ENCODE results near the gene GLIS1.

Gene GLIS1

DNA sequence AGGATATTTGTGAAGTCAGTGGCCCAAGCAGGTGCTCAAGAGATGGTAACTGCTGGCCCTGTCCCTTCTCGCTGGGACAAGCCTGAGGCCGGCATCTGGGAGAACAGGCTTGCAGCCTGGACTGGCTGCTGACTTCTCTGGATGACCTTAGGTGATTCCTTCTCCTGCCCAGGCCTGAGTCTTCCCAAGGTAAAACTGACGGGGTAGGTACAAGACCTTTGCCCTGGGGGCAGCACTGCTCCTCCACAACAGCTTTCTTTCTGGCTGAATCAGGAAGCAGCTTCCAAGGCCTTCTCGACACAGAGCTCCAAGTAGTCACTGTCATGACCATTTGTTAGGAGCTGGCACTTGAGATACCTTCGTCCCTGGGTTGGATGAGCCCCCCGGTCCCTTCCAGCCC is 220.2 kb downstream of the GLIS1 start:
- no peaks in the 10 kb centered on the region for H3K9me3 ChIP-seq
- no peak overlapping the region for H3K4me3 ChIP-seq
- H3K4me1 ChIP-seq: no peaks in the 10 kb centered on the region
- H3K27me3 ChIP-seq (ENCODE audit: low read depth): no peaks in the 10 kb centered on the region
- no peak for DNase-seq (ENCODE audit: low spot score in 2 of 2)
- in situ Hi-C loops (cut with MboI; ENCODE audit: low sequenced_read_pairs): no loop called here
- H3K36me3 ChIP-seq (replicated peaks): no peaks in the 10 kb centered on the region

DNA sequence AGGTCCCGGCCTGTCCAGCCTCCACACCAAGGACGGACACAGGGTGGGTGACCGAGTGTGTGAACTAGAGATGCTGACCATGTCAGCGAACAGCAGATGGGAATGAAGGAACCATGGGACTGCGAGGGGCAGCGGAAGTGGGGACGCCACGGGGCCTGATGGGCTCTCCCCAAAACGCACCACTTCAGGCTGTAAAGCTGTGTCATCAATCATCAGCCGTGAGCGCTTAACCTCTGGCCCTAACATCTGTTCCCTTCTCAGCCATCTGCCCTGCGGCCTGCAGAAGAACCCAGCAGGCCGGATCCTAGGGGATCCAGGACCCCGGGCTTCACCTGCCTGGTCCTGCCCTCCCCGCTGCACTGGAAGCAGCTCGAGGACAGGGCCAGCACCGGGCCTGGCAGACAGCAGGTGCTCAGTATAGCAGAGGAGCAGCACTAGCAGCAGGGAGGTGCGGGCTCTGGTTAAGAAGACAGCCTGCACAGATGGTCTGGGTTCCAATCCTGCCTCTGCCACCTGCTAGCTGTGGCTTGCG is 221.1 kb downstream of the GLIS1 start:
- H3K27me3 ChIP-seq (ENCODE audit: low read depth): no peaks in the 10 kb centered on the region
- in situ Hi-C loops (cut with MboI; ENCODE audit: low sequenced_read_pairs): no loop called here
- no peaks in the 10 kb centered on the region for H3K36me3 ChIP-seq (replicated peaks)
- H3K4me3 ChIP-seq: no peak overlapping the region
- H3K9me3 ChIP-seq: no peaks in the 10 kb centered on the region
- no peak for DNase-seq (ENCODE audit: low spot score in 2 of 2)
- no peaks in the 10 kb centered on the region for H3K4me1 ChIP-seq

DNA sequence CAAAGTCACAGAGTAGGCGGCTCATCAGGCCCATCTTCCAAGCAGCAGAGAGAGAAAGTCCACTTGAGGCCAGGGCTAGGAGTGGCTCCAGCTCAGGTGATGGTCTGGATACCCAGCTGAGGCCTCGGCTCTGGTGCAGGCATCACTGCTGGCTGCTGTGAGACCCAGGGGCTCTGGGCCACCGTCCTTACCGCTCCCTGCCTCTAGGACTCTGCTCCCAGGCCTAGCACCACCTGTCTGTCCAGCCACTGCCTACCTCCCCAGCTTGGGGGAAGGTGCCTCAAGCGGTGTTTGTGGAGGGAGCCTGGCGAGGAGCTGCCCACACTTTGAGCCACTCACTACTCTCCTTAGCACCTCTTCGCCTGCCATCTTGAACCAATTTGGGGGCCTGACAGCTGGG is 221.9 kb downstream of the GLIS1 start:
- H3K27me3 ChIP-seq (ENCODE audit: low read depth): no peaks in the 10 kb centered on the region
- no peaks in the 10 kb centered on the region for H3K4me1 ChIP-seq
- in situ Hi-C loops (cut with MboI; ENCODE audit: low sequenced_read_pairs): no loop called here
- H3K4me3 ChIP-seq: no peak overlapping the region
- H3K36me3 ChIP-seq (replicated peaks): no peaks in the 10 kb centered on the region
- DNase-seq (ENCODE audit: low spot score in 2 of 2): no peak
- H3K9me3 ChIP-seq: no peaks in the 10 kb centered on the region

DNA sequence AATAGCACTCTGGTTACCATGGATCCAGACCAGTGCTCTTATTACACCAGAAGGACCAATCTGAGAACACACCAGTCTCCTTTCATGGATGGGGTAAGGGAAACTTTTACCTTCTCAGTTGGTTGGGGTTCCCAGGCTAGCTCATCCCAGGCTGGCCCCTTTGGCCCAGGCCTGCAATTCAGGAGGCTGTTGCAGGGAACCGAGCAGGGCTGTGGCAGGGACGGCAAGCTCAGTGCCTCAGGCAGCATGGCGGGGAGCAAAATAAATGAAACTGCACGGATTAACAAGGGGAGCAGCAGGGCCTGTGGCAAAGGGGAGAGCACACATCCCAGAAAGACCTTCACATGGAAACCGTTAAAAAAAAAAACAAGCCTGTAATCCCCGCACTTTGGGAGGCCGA is 222.8 kb downstream of the GLIS1 start:
- Histone ChIP-seq H3K9me3 (no peaks in the 10 kb centered on the region), H3K4me1 (no peaks in the 10 kb centered on the region), H3K4me3 (no peak overlapping the region), H3K27me3 (ENCODE audit: low read depth) (no peaks in the 10 kb centered on the region), H3K36me3 (replicated peaks) (no peaks in the 10 kb centered on the region)
- in situ Hi-C loops (cut with MboI; ENCODE audit: low sequenced_read_pairs): no loop called here
- no peak for DNase-seq (ENCODE audit: low spot score in 2 of 2)

DNA sequence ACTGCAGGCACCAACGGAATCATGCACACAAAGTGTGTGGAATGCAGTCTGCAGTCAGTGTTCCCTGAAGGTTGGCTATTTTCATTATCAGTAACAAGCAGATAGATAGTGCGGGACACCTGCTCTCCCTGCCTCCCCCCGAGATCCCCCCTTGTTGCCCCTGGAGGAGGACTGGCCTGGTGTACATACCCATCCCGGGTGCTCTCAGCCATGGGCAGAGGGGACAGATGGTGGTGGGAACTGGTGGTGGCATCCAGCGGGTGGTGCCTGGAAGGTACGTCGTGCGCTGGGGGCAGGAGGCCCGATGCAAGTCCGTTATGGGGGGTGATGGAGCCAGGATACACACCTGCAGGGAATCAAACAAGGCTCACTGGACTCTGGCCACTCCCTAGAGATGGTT is 224.5 kb downstream of the GLIS1 start:
- no peaks in the 10 kb centered on the region for H3K36me3 ChIP-seq (replicated peaks)
- in situ Hi-C loops (cut with MboI; ENCODE audit: low sequenced_read_pairs): no loop called here
- no peak for DNase-seq (ENCODE audit: low spot score in 2 of 2)

DNA sequence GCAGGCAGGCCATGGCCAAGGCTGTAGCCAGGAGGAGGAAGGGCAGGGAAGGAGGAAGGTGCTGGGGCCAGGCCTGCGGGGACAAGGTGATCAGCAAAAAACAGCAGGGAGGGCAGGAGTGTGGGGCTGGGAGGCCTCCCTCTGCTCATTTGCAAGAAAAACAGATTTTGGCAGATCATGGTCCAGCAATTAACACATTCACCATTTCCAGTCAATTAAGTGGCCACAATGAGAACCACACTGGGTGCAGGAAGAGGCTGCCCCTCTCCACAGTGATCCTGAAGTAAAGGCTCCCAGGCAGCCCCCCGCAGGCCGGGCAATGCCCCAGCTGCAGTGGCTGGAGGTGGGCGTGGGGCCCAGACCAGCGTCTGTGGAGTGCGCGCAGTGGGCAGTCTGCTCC is 225.1 kb downstream of the GLIS1 start:
- Histone ChIP-seq H3K9me3 (no peaks in the 10 kb centered on the region), H3K4me1 (no peaks in the 10 kb centered on the region), H3K27me3 (ENCODE audit: low read depth) (no peaks in the 10 kb centered on the region), H3K36me3 (replicated peaks) (no peaks in the 10 kb centered on the region), H3K4me3 (no peak overlapping the region)
- in situ Hi-C loops (cut with MboI; ENCODE audit: low sequenced_read_pairs): no loop called here
- no peak for DNase-seq (ENCODE audit: low spot score in 2 of 2)

More for the DNA sequence above, 224.5 kb downstream of the GLIS1 start:
- H3K9me3 ChIP-seq: no peaks in the 10 kb centered on the region
- no peaks in the 10 kb centered on the region for H3K4me1 ChIP-seq
- H3K4me3 ChIP-seq: no peak overlapping the region
- no peaks in the 10 kb centered on the region for H3K27me3 ChIP-seq (ENCODE audit: low read depth)

DNA sequence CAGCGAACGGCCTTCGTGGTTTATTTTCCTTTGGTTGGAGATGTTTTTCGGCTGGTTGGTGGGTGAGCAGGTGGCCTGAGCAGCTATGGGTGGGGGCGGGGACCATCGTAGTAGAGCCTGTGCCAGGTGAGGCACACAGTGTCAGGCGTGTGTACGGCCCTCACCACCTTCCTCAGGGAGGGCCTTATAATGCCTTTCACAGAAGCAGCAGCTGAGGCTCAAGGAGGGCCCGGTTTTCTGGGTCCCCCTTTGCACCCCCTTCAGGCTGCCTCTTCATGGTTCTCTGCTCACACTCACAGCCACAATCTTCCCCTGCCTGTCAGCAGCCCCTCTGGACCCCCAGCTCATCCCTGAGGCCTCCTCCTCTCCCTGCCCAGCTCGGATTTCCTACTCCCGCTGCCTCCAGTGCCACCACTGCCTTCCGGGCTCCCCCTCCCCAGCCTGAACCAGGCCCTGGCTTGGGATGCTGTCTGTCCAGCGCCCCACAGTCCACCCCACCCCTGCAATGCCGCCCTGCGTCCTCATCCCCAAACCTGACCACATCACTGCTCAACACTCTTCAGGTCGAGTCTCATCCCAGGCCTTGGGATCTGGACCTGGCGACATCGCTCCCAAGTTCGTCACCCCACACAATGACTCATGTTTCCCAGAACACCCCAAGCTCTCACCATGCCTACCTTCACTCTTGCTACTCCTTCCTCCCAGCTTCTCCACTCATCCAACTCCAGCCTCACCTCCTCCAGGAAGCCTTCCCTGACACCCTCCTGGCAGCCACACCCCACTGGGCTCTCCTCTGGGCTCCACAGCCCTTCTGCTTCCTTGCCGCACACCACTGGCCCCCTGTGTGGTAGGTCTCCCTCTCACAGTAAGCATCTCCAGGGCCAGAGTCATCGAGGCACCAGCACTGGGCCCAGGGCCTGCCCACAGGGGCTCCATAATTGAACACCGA is 225.9 kb downstream of the GLIS1 start:
- Histone ChIP-seq H3K4me3 (no peak overlapping the region), H3K4me1 (no peaks in the 10 kb centered on the region), H3K9me3 (no peaks in the 10 kb centered on the region), H3K36me3 (replicated peaks) (no peaks in the 10 kb centered on the region), H3K27me3 (ENCODE audit: low read depth) (no peaks in the 10 kb centered on the region)
- in situ Hi-C loops (cut with MboI; ENCODE audit: low sequenced_read_pairs): no loop called here
- DNase-seq (ENCODE audit: low spot score in 2 of 2): no peak

DNA sequence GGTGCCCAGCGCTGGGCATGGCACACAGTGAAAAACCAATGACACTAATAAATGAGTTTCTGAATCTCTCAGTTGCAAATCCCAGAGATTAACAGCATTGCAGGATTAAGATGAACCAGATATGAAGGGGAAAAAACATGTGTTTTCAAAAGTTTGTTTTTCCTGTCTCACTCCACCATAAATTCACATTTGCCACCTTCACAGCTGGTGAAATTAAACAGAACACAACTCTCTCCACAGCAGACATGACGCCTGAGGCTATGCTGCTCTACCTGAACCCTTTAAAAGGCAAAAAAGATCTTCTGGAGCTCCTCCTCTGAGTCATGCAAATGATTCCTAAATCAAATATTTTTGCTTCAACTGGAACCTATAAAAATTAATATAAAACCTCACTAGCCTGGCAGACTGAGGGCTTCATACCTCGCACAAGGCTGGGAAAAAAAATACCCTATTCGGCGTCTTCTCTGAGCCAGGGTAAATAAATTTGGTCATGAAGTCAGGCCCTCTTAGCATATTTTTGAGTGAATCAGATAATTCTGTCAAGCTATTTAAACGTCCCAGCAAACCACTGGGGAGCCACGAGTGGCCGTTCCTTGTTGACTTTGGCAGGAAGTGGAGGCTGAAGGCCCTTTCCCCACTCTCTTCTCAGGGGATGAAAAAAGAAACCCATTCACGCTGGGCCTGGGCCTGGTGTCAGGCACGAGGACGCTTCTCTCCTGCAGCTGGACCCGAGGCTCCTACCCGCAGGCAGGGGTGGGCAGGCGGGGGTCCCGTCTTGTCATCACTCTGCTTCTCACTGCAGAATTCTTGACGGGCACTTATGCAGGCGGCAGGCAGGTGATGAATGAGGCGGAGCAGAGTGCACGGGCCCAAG is 226.8 kb downstream of the GLIS1 start:
- Histone ChIP-seq H3K36me3 (replicated peaks) (no peaks in the 10 kb centered on the region), H3K4me3 (no peak overlapping the region), H3K9me3 (no peaks in the 10 kb centered on the region), H3K4me1 (no peaks in the 10 kb centered on the region), H3K27me3 (ENCODE audit: low read depth) (no peaks in the 10 kb centered on the region)
- in situ Hi-C loops (cut with MboI; ENCODE audit: low sequenced_read_pairs): no loop called here
- DNase-seq (ENCODE audit: low spot score in 2 of 2): no peak

DNA sequence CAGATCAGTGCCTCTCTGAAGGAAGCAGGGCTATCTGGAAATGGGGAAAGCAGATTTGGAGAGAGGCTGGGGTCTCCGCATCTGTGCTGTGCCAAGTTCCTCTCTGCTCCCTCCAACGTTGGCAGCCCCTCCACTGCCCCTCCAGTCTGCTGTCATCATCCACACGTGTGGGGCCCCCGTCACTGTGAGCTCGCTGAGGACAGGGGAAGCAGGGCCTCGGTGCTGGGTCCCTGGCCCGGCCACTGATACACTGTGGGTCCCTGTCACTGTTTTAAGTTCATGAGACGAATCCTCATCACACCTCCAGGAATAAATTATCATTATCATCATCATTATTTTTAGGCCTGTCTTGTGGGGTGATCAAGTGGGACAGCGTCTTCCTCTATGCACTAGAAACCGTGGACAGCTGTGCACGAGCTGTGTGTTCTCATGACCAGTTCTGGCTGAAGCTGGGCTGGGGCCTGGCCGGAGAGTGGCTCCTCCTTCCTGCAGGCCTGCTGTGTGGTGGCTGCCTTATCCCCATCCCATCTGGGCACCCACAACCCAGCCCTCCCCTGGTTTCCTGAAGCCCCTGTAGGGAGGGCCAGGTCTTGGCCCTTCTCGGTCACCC is 227.5 kb downstream of the GLIS1 start:
- Histone ChIP-seq H3K27me3 (ENCODE audit: low read depth) (no peaks in the 10 kb centered on the region), H3K4me3 (no peak overlapping the region), H3K9me3 (no peaks in the 10 kb centered on the region), H3K4me1 (no peaks in the 10 kb centered on the region), H3K36me3 (replicated peaks) (no peaks in the 10 kb centered on the region)
- no peak for DNase-seq (ENCODE audit: low spot score in 2 of 2)
- in situ Hi-C loops (cut with MboI; ENCODE audit: low sequenced_read_pairs): no loop called here

DNA sequence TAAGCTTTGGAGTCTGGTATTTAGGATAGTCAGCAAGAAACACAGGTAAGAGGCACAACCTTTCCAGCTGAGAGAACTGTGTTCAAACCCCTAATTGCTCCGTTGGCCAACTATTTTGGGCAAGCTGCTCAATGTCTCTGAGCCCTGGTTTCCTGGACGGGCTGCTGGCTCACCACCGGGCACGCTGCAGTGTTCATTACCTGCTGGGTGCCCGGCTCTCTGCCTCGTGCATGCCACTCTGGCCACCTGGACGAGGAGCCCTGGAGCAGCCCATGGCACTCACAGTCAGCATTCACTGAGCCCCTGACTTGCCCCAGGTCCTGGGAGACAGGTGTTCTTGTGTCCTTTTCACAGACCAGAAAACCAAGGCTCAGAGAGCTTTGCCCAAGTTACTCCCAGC is 228.7 kb downstream of the GLIS1 start:
- no peak overlapping the region for H3K4me3 ChIP-seq
- in situ Hi-C loops (cut with MboI; ENCODE audit: low sequenced_read_pairs): no loop called here
- no peaks in the 10 kb centered on the region for H3K36me3 ChIP-seq (replicated peaks)
- no peaks in the 10 kb centered on the region for H3K27me3 ChIP-seq (ENCODE audit: low read depth)
- H3K9me3 ChIP-seq: no peaks in the 10 kb centered on the region
- H3K4me1 ChIP-seq: no peaks in the 10 kb centered on the region
- no peak for DNase-seq (ENCODE audit: low spot score in 2 of 2)

DNA sequence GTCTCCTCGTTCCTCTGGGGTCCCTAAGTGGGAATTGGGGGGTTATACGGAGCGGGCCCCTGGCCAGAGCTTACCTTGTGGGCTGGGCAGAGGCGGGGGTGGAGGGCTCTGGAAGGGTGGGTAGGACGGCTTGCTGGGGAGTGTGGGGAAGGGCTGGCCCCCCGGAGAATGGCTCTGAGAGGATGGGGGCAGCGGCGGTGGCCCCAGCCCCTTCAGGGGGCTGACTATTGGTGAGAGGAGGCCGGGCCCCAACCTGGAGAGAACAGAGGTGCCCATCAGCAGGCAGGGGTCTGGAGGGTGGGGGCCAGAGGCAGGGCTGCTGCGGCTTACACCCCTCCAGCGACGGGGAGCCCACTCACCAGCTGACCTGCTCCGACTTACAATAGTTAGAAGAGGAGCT is 229.2 kb downstream of the GLIS1 start:
- no peaks in the 10 kb centered on the region for H3K4me1 ChIP-seq

DNA sequence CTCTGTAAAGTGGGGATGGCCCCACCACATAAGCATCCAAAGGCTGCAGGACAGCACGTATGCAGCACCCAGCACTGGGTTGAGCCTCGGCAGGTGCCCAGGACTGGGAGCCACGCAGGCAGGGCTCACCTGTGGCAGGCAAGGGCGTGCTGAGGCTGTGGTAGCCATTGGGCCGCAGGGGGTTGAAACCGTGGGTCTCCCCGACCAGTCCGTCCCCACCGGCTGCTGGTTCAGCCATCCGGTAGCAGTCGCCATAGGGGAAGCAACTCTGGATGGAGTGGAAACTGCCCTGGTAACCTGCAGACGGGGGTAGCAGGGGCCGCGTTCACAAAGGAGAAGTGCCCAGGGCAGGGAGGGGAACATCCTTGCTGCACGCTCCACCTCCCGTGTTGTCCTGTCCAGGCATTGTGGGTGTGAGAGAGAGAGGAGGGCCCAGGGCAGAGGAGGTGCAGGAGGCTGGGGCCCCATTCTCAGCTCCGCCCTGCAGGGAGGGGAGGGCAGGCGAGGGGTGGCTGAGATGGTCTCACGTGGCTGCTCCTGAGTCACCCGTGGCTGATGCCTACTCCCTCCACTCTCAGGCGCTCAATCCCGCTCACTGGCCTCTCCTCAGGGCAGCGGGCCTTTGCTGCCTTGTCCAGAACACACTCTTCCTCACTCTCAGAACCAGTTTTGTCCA is 229.8 kb downstream of the GLIS1 start:
- H3K4me1 ChIP-seq: no peaks in the 10 kb centered on the region
- in situ Hi-C loops (cut with MboI; ENCODE audit: low sequenced_read_pairs): no loop called here
- DNase-seq (ENCODE audit: low spot score in 2 of 2): no peak
- no peaks in the 10 kb centered on the region for H3K9me3 ChIP-seq
- no peaks in the 10 kb centered on the region for H3K36me3 ChIP-seq (replicated peaks)
- H3K27me3 ChIP-seq (ENCODE audit: low read depth): no peaks in the 10 kb centered on the region
- no peak overlapping the region for H3K4me3 ChIP-seq

More for the DNA sequence above, 229.2 kb downstream of the GLIS1 start:
- Histone ChIP-seq H3K4me3 (no peak overlapping the region), H3K27me3 (ENCODE audit: low read depth) (no peaks in the 10 kb centered on the region), H3K36me3 (replicated peaks) (no peaks in the 10 kb centered on the region), H3K9me3 (no peaks in the 10 kb centered on the region)
- no peak for DNase-seq (ENCODE audit: low spot score in 2 of 2)
- in situ Hi-C loops (cut with MboI; ENCODE audit: low sequenced_read_pairs): no loop called here

Measured in HAP-1 (cell line).